ENCODE data around the gene FAM234B.

GRCh38 chr12:13069380-13069779, 25.2 kb downstream of the FAM234B start:
- no peak for TF ChIP-seq EP300 (IDR thresholded peaks at IDR 0.05)
- TF ChIP-seq CTCF (IDR thresholded peaks at IDR 0.05) = no peak
- TF ChIP-seq POLR2AphosphoS5 (IDR thresholded peaks at IDR 0.05) = no peak
- TF ChIP-seq POLR2A (IDR thresholded peaks at IDR 0.05) = no peak

Data from gastroesophageal sphincter (tissue), 3 donors.